ENCODE data around the gene ASAH2B. TPM values are rescaled to one million over a fixed set of nuclear protein-coding genes. Genes with fewer than 3 reads are reported as not detected.

ASAH2B gene
- total RNA-seq, 1 donor from 2014 or later, result 4.5 TPM

DNA sequence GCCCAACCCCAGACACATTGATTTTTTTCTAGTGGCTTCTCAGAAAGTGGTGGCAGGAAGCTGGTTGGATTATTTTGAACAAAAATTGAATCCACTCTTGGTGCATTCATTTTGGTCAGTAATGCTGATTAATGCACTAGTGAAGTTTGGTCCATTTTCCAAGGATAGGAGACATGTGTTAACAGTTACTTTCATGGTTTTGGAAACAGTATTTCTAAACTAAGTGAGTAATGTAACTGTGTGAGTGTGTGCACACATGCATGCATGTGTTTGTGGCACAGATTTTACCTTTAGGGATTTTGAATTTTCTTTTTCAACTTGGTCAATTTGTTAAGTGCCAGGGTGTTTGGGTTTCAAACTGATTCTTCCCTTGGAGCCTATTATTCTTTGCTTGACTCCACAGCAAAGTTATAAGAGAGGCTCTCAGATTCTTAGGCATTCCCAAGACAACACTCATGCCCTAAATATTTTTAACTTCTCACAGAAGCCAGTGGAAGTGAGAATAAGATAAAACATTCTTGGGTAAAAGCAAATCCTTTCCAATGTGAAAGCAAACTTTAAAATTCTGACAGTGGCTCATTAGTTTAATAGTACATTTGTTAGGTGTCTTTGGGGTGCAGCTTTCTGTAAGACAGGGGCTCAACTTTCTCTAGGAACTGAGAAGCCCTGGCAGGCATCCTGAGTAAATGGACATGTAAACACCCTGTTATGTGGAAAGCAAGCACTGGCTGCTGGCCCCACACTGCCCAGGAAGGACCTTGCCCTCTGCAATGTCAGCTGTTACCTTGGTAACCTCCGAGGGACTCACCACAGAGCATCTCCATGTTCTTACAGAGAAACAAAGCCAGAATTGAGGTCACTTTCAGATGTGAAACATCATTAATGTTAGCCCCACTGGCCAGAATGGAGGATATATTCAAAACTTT lies 68.4 kb downstream of the ASAH2B start:
- H3K27me3 ChIP-seq (ENCODE audit: control insufficient read depth, insufficient read depth, low read length), result no peaks in the 10 kb centered on the region
- no peak overlapping the region for H3K4me3 ChIP-seq (ENCODE audit: low read depth, low read length)
- H3K36me3 ChIP-seq (ENCODE audit: control insufficient read depth, insufficient read depth, low read length), result no peaks in the 10 kb centered on the region
- TF ChIP-seq, protein P1, sequence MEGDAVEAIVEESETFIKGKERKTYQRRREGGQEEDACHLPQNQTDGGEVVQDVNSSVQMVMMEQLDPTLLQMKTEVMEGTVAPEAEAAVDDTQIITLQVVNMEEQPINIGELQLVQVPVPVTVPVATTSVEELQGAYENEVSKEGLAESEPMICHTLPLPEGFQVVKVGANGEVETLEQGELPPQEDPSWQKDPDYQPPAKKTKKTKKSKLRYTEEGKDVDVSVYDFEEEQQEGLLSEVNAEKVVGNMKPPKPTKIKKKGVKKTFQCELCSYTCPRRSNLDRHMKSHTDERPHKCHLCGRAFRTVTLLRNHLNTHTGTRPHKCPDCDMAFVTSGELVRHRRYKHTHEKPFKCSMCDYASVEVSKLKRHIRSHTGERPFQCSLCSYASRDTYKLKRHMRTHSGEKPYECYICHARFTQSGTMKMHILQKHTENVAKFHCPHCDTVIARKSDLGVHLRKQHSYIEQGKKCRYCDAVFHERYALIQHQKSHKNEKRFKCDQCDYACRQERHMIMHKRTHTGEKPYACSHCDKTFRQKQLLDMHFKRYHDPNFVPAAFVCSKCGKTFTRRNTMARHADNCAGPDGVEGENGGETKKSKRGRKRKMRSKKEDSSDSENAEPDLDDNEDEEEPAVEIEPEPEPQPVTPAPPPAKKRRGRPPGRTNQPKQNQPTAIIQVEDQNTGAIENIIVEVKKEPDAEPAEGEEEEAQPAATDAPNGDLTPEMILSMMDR (IDR thresholded peaks at IDR 0.05; ENCODE audit: insufficient read depth, low read length, severe bottlenecking), result no peak
- FAIRE-seq, result no peak
- no peak for DNase-seq (ENCODE audit: low read depth)

Other genes starting within 250 kb of the ASAH2B start
- 21.3 and 32.1 TPM in 2 replicates for gene SGMS1, start 116.0 kb upstream of the ASAH2B start, total RNA-seq
- not detected in 2 replicates for gene A1CF, start 145.7 kb downstream of the ASAH2B start, total RNA-seq

Data from bronchial epithelial cell (primary cell).